Fibroblast of lung (primary cell): ENCODE data around the gene DNAH3.

Experiments used
- EZH2 ChIP-seq: IDR thresholded peaks from 2 replicates; pipeline ENCODE4 v1.5.1; 2012; ENCODE audit warnings: low read length, control low read depth, mild to moderate bottlenecking; ENCODE audit errors: missing control alignments
- TF ChIP-seq, protein P1 (sequence below), 2 donors: IDR thresholded peaks in 1 of 2; conservative IDR thresholded peaks in 1 of 2; 1 replicate in 1 of 2; 2 replicates in 1 of 2; pipeline ENCODE4 v1.5.1; 2011 to 2012; ENCODE audit warnings: low read length in 2 of 2, control low read depth in 1 of 2, inconsistent platforms in 1 of 2, low read depth in 1 of 2, mild to moderate bottlenecking in 1 of 2

- TF ChIP-seq, protein P1, sequence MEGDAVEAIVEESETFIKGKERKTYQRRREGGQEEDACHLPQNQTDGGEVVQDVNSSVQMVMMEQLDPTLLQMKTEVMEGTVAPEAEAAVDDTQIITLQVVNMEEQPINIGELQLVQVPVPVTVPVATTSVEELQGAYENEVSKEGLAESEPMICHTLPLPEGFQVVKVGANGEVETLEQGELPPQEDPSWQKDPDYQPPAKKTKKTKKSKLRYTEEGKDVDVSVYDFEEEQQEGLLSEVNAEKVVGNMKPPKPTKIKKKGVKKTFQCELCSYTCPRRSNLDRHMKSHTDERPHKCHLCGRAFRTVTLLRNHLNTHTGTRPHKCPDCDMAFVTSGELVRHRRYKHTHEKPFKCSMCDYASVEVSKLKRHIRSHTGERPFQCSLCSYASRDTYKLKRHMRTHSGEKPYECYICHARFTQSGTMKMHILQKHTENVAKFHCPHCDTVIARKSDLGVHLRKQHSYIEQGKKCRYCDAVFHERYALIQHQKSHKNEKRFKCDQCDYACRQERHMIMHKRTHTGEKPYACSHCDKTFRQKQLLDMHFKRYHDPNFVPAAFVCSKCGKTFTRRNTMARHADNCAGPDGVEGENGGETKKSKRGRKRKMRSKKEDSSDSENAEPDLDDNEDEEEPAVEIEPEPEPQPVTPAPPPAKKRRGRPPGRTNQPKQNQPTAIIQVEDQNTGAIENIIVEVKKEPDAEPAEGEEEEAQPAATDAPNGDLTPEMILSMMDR (conservative IDR thresholded peaks at IDR 0.05 in 1 of 2, IDR thresholded peaks at IDR 0.05 in 1 of 2; ENCODE audit: low read depth in 1 of 2, low read length in 2 of 2): no peak
- TF ChIP-seq EZH2: no peak
Measured at GRCh38 chr16:21097151-21097550, 53.5 kb downstream of the DNAH3 start.
